HG02759 (cell line): Measurements from ENCODE around the gene RXFP3.
"Not testable (repeated sequence)": the region's sequence is repeated elsewhere in the genome, so short reads cannot be mapped to it uniquely, and the experiment has no call there.

Source experiments
- ATAC-seq: cut with Tn5 transposase; IDR thresholded peaks from one replicate; pipeline ENCODE4 v1.9.1; 2021; ENCODE audit warnings: mild to moderate bottlenecking, moderate library complexity; ENCODE audit not compliant: unreplicated experiment

RXFP3 gene

GRCh38 chr5:33936381-33937016, at the start of gene RXFP3:
Gene RXFP3, plus strand, starts transcription at chr5:33936386. Its CDS starts 355 bp downstream, at chr5:33936741.
- ATAC-seq = no peak

- ATAC-seq = no peak
These were observed 48.9 kb upstream of the RXFP3 start for GRCh38 chr5:33887268-33887667.

- ATAC-seq = no peak
These were observed 47.6 kb upstream of the RXFP3 start for GRCh38 chr5:33888587-33888986.

- ATAC-seq = peak; percentile 49
These were observed 45.8 kb upstream of the RXFP3 start for GRCh38 chr5:33890131-33891032.

GRCh38 chr5:33891446-33891787, 44.8 kb upstream of the RXFP3 start:
- peak; percentile 20 for ATAC-seq

GRCh38 chr5:33891788-33892619, 44.2 kb upstream of the RXFP3 start, which contains the start of gene ADAMTS12:
Gene ADAMTS12, minus strand, starts transcription at chr5:33891990. Its CDS starts 134 bp downstream, at chr5:33891856.
- peak; percentile 61 for ATAC-seq

GRCh38 chr5:33892620-33893137, 43.5 kb upstream of the RXFP3 start:
- peak; percentile 8 for ATAC-seq

- no peak for ATAC-seq
These were observed 41.6 kb upstream of the RXFP3 start for GRCh38 chr5:33894566-33894965.

- ATAC-seq = no peak
These were observed 35.0 kb upstream of the RXFP3 start for GRCh38 chr5:33901156-33901555.

GRCh38 chr5:33903118-33903517, 33.1 kb upstream of the RXFP3 start:
- ATAC-seq = no peak

- no peak for ATAC-seq
These were observed 30.8 kb upstream of the RXFP3 start for GRCh38 chr5:33905381-33905780.

GRCh38 chr5:33906248-33906647, 29.9 kb upstream of the RXFP3 start:
- ATAC-seq = not testable (repeated sequence)

GRCh38 chr5:33914844-33915243, 21.3 kb upstream of the RXFP3 start:
- not testable (repeated sequence) for ATAC-seq

GRCh38 chr5:33921002-33921401, 15.2 kb upstream of the RXFP3 start:
- no peak for ATAC-seq

- ATAC-seq = no peak
These were observed 10.9 kb upstream of the RXFP3 start for GRCh38 chr5:33925278-33925677.

- no peak for ATAC-seq
These were observed 8.5 kb upstream of the RXFP3 start for GRCh38 chr5:33927685-33928084.

- ATAC-seq = no peak
These were observed 7.9 kb upstream of the RXFP3 start for GRCh38 chr5:33928283-33928682.

- ATAC-seq = no peak
These were observed 6.1 kb upstream of the RXFP3 start for GRCh38 chr5:33929925-33930690.

GRCh38 chr5:33931136-33931535, 5.0 kb upstream of the RXFP3 start:
- ATAC-seq = no peak

GRCh38 chr5:33933723-33934169, 2.4 kb upstream of the RXFP3 start:
- ATAC-seq = peak; percentile 83
